DND-41 (cell line): ENCODE measurements around the gene COTL1.

Experiments used
- ATAC-seq: fragments of 200-7000 bp; cut with Tn5 transposase; 3 replicates; pipeline ENCODE4 v1.9.1; 2021; ENCODE audit warnings: low read depth; ENCODE audit not compliant: insufficient read depth
- DNase-seq: peaks from one replicate; pipeline ENCODE4 v3.0.0-alpha.2; 2020
- H2AFZ ChIP-seq: 2 replicates; pipeline ENCODE4 v1.6.0; 2012; ENCODE audit warnings: low read depth, low read length
- H3K27ac ChIP-seq: 2 replicates; pipeline ENCODE4 v1.5.1; 2012; ENCODE audit warnings: low read length, inconsistent platforms
- H3K27me3 ChIP-seq: fragments of 200-600 bp; sonication (generic); 2 replicates; pipeline ENCODE4 v1.6.0; 2012; ENCODE audit warnings: low read length, mild to moderate bottlenecking, inconsistent platforms; ENCODE audit not compliant: insufficient read depth, poor library complexity
- H3K36me3 ChIP-seq: 2 replicates; pipeline ENCODE4 v1.5.1; 2012; ENCODE audit warnings: low read length, inconsistent platforms; ENCODE audit not compliant: insufficient read depth
- H3K4me1 ChIP-seq: 2 replicates; pipeline ENCODE4 v1.5.1; 2012; ENCODE audit warnings: mild to moderate bottlenecking, low read length; ENCODE audit not compliant: insufficient read depth
- H3K4me2 ChIP-seq: 2 replicates; pipeline ENCODE4 v1.6.0; 2012; ENCODE audit warnings: mild to moderate bottlenecking, moderate library complexity, low read length, inconsistent platforms; ENCODE audit not compliant: insufficient read depth
- H3K4me3 ChIP-seq, 2 experiments: fragments of 200-600 bp in 1 of 2; shearing (Covaris generic) in 1 of 2; 2 replicates each; pipeline ENCODE4 v1.5.1; 2012 to 2016; ENCODE audit warnings: inconsistent platforms in 2 of 2, low read length in 2 of 2, mild to moderate bottlenecking in 2 of 2, low read depth in 1 of 2, moderate library complexity in 1 of 2
- H3K79me2 ChIP-seq: 2 replicates; pipeline ENCODE4 v1.6.0; 2012; ENCODE audit warnings: low read length, inconsistent platforms; ENCODE audit not compliant: insufficient read depth
- H3K9ac ChIP-seq: 2 replicates; pipeline ENCODE4 v1.6.0; 2012; ENCODE audit warnings: low read depth, mild to moderate bottlenecking, inconsistent platforms, low read length, moderate library complexity
- H3K9me3 ChIP-seq: 2 replicates; pipeline ENCODE4 v1.5.1; 2012; ENCODE audit warnings: low read length, moderate library complexity, mild to moderate bottlenecking, inconsistent platforms; ENCODE audit not compliant: insufficient read depth, severe bottlenecking
- H4K20me1 ChIP-seq: 2 replicates; pipeline ENCODE4 v1.6.0; 2012; ENCODE audit warnings: low read length; ENCODE audit not compliant: insufficient read depth
- EZH2 ChIP-seq: IDR thresholded peaks from 3 replicates; pipeline ENCODE4 v1.6.1; 2012; ENCODE audit warnings: borderline replicate concordance, low read depth, mild to moderate bottlenecking, moderate library complexity, low read length, inconsistent platforms; ENCODE audit not compliant: severe bottlenecking
- TF ChIP-seq, protein P1 (sequence below): IDR thresholded peaks from 2 replicates; pipeline ENCODE4 v1.5.1; 2012; ENCODE audit warnings: borderline replicate concordance, low read length, moderate library complexity, mild to moderate bottlenecking; ENCODE audit not compliant: poor library complexity, severe bottlenecking; ENCODE audit errors: extremely low read depth

Gene COTL1

GRCh38 chr16:84603940-84604339 lies 13.9 kb downstream of the COTL1 start:
- H3K27ac ChIP-seq, result no peak overlapping the region
- peaks cover 13% of the 10 kb centered on the region for H3K27me3 ChIP-seq
- H3K4me2 ChIP-seq, result no peak overlapping the region
- H3K9ac ChIP-seq, result no peak overlapping the region
- no peaks in the 10 kb centered on the region for H3K4me1 ChIP-seq
- H3K79me2 ChIP-seq, result no peaks in the 10 kb centered on the region
- H4K20me1 ChIP-seq, result no peaks in the 10 kb centered on the region; the same call in 1 of the 2 replicates
- H3K36me3 ChIP-seq, result no peaks in the 10 kb centered on the region
- ATAC-seq (no peak), DNase-seq (no peak)
- TF ChIP-seq, protein P1, sequence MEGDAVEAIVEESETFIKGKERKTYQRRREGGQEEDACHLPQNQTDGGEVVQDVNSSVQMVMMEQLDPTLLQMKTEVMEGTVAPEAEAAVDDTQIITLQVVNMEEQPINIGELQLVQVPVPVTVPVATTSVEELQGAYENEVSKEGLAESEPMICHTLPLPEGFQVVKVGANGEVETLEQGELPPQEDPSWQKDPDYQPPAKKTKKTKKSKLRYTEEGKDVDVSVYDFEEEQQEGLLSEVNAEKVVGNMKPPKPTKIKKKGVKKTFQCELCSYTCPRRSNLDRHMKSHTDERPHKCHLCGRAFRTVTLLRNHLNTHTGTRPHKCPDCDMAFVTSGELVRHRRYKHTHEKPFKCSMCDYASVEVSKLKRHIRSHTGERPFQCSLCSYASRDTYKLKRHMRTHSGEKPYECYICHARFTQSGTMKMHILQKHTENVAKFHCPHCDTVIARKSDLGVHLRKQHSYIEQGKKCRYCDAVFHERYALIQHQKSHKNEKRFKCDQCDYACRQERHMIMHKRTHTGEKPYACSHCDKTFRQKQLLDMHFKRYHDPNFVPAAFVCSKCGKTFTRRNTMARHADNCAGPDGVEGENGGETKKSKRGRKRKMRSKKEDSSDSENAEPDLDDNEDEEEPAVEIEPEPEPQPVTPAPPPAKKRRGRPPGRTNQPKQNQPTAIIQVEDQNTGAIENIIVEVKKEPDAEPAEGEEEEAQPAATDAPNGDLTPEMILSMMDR, result no peak
- TF ChIP-seq EZH2, result no peak
- no peaks in the 10 kb centered on the region for H3K9me3 ChIP-seq
- no peak overlapping the region for H2AFZ ChIP-seq
- H3K4me3 ChIP-seq, result no peak overlapping the region

DNA sequence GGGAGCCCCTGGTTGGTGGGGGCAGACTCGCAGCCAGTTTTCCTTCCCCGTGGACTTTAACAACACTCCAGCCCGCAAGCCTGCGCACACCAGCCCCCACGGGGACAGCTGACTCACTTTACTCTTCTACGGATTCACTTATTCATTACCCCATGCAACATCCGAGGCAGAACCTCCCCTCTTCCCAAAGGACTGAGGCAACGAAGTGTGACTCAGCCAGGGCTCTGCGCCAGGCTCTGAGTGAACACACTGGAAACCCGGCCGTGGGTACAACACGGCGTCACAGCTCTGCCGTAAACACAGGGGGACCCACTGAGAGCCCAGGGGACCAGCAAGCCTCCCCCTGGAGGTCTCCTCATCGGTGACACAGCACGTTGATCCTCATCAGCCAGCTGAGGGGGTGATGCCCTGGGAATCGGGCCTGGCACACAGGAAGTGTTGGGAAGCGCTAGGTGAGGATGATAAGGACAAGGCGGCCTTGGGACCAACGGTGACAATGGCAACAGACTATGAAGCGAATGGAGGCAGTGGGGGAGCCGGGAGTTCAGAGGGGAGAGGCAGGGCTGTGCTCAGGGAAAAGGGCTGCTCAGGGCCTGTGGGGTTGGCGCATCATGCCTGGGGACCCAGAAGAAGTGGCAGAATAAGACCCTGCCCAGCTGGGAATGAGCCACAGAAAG lies 14.6 kb downstream of the COTL1 start:
- Histone ChIP-seq H3K9me3 (no peaks in the 10 kb centered on the region), H3K4me1 (no peaks in the 10 kb centered on the region), H3K79me2 (no peaks in the 10 kb centered on the region), H3K4me2 (no peak overlapping the region), H3K4me3 (no peak overlapping the region), H3K9ac (no peak overlapping the region), H3K27me3 (peaks cover 13% of the 10 kb centered on the region), H3K27ac (no peak overlapping the region), H4K20me1 (no peaks in the 10 kb centered on the region; the same call in 1 of the 2 replicates), H2AFZ (no peak overlapping the region), H3K36me3 (no peaks in the 10 kb centered on the region)
- no peak for ATAC-seq
- no peak for DNase-seq
- TF ChIP-seq, protein P1, result no peak
- no peak for TF ChIP-seq EZH2

GRCh38 chr16:84600343-84601229 lies 17.3 kb downstream of the COTL1 start:
- no peaks in the 10 kb centered on the region for H3K79me2 ChIP-seq

More at GRCh38 chr16:84600343-84601229, 17.3 kb downstream of the COTL1 start:
- H3K4me3 ChIP-seq, result no peak overlapping the region
- no peaks in the 10 kb centered on the region for H3K9me3 ChIP-seq
- H3K4me2 ChIP-seq, result no peak overlapping the region
- no peaks in the 10 kb centered on the region for H3K36me3 ChIP-seq
- ATAC-seq, result no peak
- no peaks in the 10 kb centered on the region for H3K4me1 ChIP-seq
- DNase-seq, result no peak
- H2AFZ ChIP-seq, result no peak overlapping the region
- peaks cover 19% of the 10 kb centered on the region for H3K27me3 ChIP-seq
- H4K20me1 ChIP-seq, result no peaks in the 10 kb centered on the region
- TF ChIP-seq, protein P1, result no peak
- no peak for TF ChIP-seq EZH2
- H3K27ac ChIP-seq, result no peak overlapping the region
- H3K9ac ChIP-seq, result no peak overlapping the region
